Measurements from ENCODE around the gene RSAD1. TPM values are rescaled to one million over a fixed set of nuclear protein-coding genes. Genes with fewer than 3 reads are reported as not detected.
A peak's percentile ranks its signal among the peaks of the same experiment; 100 is the strongest.

RSAD1 gene
- total RNA-seq, 3 donors from 2014 or later (not counting 1 experiment from before 2014, with no cell fraction given): 49.0 to 71.3 (median 56.5) TPM

GRCh38 chr17:50482516-50482915, 3.9 kb downstream of the RSAD1 start:
- intact Hi-C loops (cut with micrococcal nuclease): loop anchor here (1.0 kb wide), 1 partner anchor 144 kb away; no protein-coding TSS in a partner anchor
- TF ChIP-seq CTCF (IDR thresholded peaks at IDR 0.05): peak; percentile 64
- H3K4me1 Mint-ChIP-seq: peaks cover 27 to 29% of the 10 kb centered on the region in 2 donors
- Histone ChIP-seq H3K4me1 (ENCODE audit: control insufficient read depth, insufficient read depth, low read length) (peaks cover 22% of the 10 kb centered on the region), H3K36me3 (ENCODE audit: control insufficient read depth, insufficient read depth, low read length) (peaks cover 28% of the 10 kb centered on the region), H3K9me3 (ENCODE audit: control insufficient read depth, insufficient read depth, low read length) (no peaks in the 10 kb centered on the region), H3K4me3 (ENCODE audit: low read length) (no peak overlapping the region), H3K27ac (ENCODE audit: low read length) (no peak overlapping the region), H3K27me3 (ENCODE audit: control insufficient read depth, insufficient read depth, low read length) (no peaks in the 10 kb centered on the region)
- 28% methylated on average over 6 of the region's 7 CpGs for WGBS (ENCODE audit: insufficient coverage)
- H3K9me3 Mint-ChIP-seq: no peaks in the 10 kb centered on the region
- DNase-seq: peak; percentile 59 to 79
- H3K27me3 Mint-ChIP-seq (ENCODE audit: low read depth in 2 of 2): no peaks in the 10 kb centered on the region
- peak overlapping the region; percentile 62 to 67 for H3K27ac Mint-ChIP-seq
- H3K4me3 Mint-ChIP-seq: no peak overlapping the region
- peak; percentile 33 to 40 (median 34) for ATAC-seq
- H3K36me3 Mint-ChIP-seq: no peaks in the 10 kb centered on the region

DNA sequence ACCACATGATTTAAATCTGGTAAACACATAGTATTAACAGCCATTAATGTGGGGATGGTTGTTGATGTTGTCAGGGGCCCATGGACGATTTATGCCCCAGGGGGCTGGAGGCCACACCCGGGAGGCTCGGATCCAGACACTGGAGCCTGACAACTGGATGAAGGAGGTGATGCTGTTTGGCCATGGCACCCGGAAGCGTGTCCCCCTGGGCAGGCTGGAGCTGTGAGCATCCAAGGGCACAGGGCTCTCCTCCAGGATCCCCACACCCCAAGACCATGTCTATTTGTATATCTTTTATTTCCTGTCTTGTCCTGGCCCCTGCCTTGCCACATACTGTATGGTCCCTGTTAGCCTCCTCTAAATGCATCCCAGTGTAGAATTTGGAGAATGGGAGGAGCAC, 4.6 kb downstream of the RSAD1 start:
- intact Hi-C loops (cut with micrococcal nuclease): no loop called here
- no peak for TF ChIP-seq CTCF (IDR thresholded peaks at IDR 0.05)
- ATAC-seq (no peak), DNase-seq (no peak)
- Histone ChIP-seq H3K4me3 (ENCODE audit: low read length) (no peak overlapping the region), H3K27me3 (ENCODE audit: control insufficient read depth, insufficient read depth, low read length) (no peaks in the 10 kb centered on the region), H3K27ac (ENCODE audit: low read length) (no peak overlapping the region), H3K36me3 (ENCODE audit: control insufficient read depth, insufficient read depth, low read length) (peaks cover 28% of the 10 kb centered on the region), H3K4me1 (ENCODE audit: control insufficient read depth, insufficient read depth, low read length) (peaks cover 15% of the 10 kb centered on the region), H3K9me3 (ENCODE audit: control insufficient read depth, insufficient read depth, low read length) (no peaks in the 10 kb centered on the region)
- Mint-ChIP-seq H3K27ac (peak overlapping the region in 1 of 2 donors; percentile 62), H3K27me3 (ENCODE audit: low read depth in 2 of 2) (no peaks in the 10 kb centered on the region), H3K9me3 (no peaks in the 10 kb centered on the region), H3K4me1 (peaks cover 24 to 25% of the 10 kb centered on the region in 2 donors), H3K4me3 (no peak overlapping the region), H3K36me3 (no peaks in the 10 kb centered on the region)
- WGBS (ENCODE audit: insufficient coverage): 98% methylated on average over 5 of the region's 5 CpGs

- H3K27me3 Mint-ChIP-seq (ENCODE audit: low read depth in 2 of 2): no peaks in the 10 kb centered on the region
- H3K4me1 Mint-ChIP-seq: peaks cover 15 to 19% of the 10 kb centered on the region in 2 donors
- Histone ChIP-seq H3K4me3 (ENCODE audit: low read length) (no peak overlapping the region), H3K9me3 (ENCODE audit: control insufficient read depth, insufficient read depth, low read length) (no peaks in the 10 kb centered on the region), H3K36me3 (ENCODE audit: control insufficient read depth, insufficient read depth, low read length) (peaks cover 28% of the 10 kb centered on the region), H3K27ac (ENCODE audit: low read length) (no peak overlapping the region), H3K27me3 (ENCODE audit: control insufficient read depth, insufficient read depth, low read length) (no peaks in the 10 kb centered on the region), H3K4me1 (ENCODE audit: control insufficient read depth, insufficient read depth, low read length) (peaks cover 9% of the 10 kb centered on the region)
- no peak overlapping the region for H3K27ac Mint-ChIP-seq
- H3K9me3 Mint-ChIP-seq: no peaks in the 10 kb centered on the region
- 97% methylated on average over 11 of the region's 11 CpGs for WGBS (ENCODE audit: insufficient coverage)
- no peaks in the 10 kb centered on the region for H3K36me3 Mint-ChIP-seq
- TF ChIP-seq CTCF (IDR thresholded peaks at IDR 0.05): no peak
- DNase-seq: no peak
- ATAC-seq: no peak
- no peak overlapping the region for H3K4me3 Mint-ChIP-seq
- intact Hi-C loops (cut with micrococcal nuclease): no loop called here
Observed at GRCh38 chr17:50484386-50485155, 5.9 kb downstream of the RSAD1 start.
